DMS53 treated with DMSO at 0.1 percent for 48 hours (cell line): ENCODE data around the gene EML6.

Experiments used
- DNase-seq: peaks from one replicate; lab custom pipeline; 2025; ENCODE audit not compliant: unreplicated experiment; lab: John Stamatoyannopoulos, UW

Gene EML6

GRCh38 chr2:54873236-54873635, 149.8 kb downstream of the EML6 start:
- peak; percentile 71 for DNase-seq

- DNase-seq = no peak
Measured at GRCh38 chr2:54876764-54877163, 153.3 kb downstream of the EML6 start.

- DNase-seq = no peak
Measured at GRCh38 chr2:54878182-54878581, 154.7 kb downstream of the EML6 start.

GRCh38 chr2:54879032-54879431, 155.6 kb downstream of the EML6 start:
- no peak for DNase-seq

- no peak for DNase-seq
Measured at GRCh38 chr2:54879598-54880332, 156.3 kb downstream of the EML6 start.

GRCh38 chr2:54880428-54880827, 157.0 kb downstream of the EML6 start:
- no peak for DNase-seq

GRCh38 chr2:54881759-54882158, 158.3 kb downstream of the EML6 start:
- no peak for DNase-seq

- no peak for DNase-seq
Measured at GRCh38 chr2:54885891-54886290, 162.4 kb downstream of the EML6 start.

- no peak for DNase-seq
Measured at GRCh38 chr2:54887850-54888545, 164.5 kb downstream of the EML6 start.

- no peak for DNase-seq
Measured at GRCh38 chr2:54889053-54889452, 165.6 kb downstream of the EML6 start.

- no peak for DNase-seq
Measured at GRCh38 chr2:54891909-54892308, 168.4 kb downstream of the EML6 start.

GRCh38 chr2:54894467-54894866, 171.0 kb downstream of the EML6 start:
- DNase-seq = no peak

- no peak for DNase-seq
Measured at GRCh38 chr2:54895730-54896129, 172.3 kb downstream of the EML6 start.

GRCh38 chr2:54897420-54898310, 174.2 kb downstream of the EML6 start:
- DNase-seq = no peak

- no peak for DNase-seq
Measured at GRCh38 chr2:54898456-54899226, 175.2 kb downstream of the EML6 start.

- DNase-seq = peak; percentile 39
Measured at GRCh38 chr2:54899576-54900200, 176.2 kb downstream of the EML6 start.

- DNase-seq = no peak
Measured at GRCh38 chr2:54901224-54901986, 177.9 kb downstream of the EML6 start.

- DNase-seq = no peak
Measured at GRCh38 chr2:54902763-54903162, 179.3 kb downstream of the EML6 start.

- DNase-seq = peak; percentile 64
Measured at GRCh38 chr2:54903736-54904554, 180.5 kb downstream of the EML6 start.
